ENCODE results near the gene GPR152. TPM values are rescaled to one million over a fixed set of nuclear protein-coding genes. Genes with fewer than 3 reads are reported as not detected.

The GPR152 gene
- total and polyA plus RNA-seq, 4 donors = not detected

DNA sequence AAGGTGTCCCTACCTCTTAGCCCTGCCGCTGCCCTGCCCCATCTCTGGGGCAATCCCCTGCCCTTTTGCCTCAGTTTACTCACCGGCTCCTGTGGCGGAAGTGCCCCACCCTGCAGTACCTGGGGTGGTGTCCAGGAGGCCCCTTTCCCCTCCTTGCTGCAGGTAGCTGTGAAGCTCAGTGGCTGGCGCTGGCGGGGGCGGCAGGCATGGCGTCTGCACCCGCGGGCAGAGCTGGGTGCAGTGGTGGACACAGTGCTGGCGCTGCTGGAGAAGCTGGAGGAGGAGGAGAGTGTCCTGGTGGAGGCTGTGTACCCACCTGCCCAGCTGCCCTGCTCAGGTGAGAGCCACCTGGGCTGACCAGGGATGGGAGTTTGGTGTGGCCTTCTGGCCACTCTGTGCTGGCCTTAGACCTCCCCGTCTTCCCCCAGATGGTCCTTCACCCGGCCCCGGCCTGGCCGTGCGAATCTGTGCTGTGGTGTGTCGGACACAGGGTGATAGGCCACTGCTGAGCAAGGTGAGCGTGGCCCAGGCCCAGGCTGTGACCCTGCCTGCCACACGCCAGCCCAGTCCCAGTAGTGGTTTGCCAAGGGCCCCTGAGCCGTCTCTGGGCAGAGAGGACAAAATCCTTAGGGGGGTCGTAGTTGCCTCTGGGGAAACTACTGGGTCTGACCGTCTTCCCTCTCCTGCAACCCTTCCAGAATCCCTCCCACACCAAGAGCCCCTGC is 33.0 kb downstream of the GPR152 start:
- DNase-seq = no peak
- intact Hi-C loops (cut with DNase I) = no loop called here
- no peak overlapping the region for H3K4me3 ChIP-seq (ENCODE audit: low read length in 2 of 2)
- no peaks in the 10 kb centered on the region for H3K36me3 ChIP-seq (ENCODE audit: control insufficient read depth in 1 of 2, insufficient read depth in 2 of 2, low read length in 1 of 2)
- ATAC-seq (ENCODE audit: low FRiP score) = no peak
- no peaks in the 10 kb centered on the region for H3K4me1 ChIP-seq (ENCODE audit: control insufficient read depth in 1 of 2, insufficient read depth in 2 of 2, low read length in 2 of 2)
- 93 to 95% methylated on average over 20 to 21 of the region's 21 CpGs for WGBS, 2 donors
- H3K9me3 ChIP-seq (ENCODE audit: control insufficient read depth, low read length) = no peaks in the 10 kb centered on the region
- H3K27me3 ChIP-seq (ENCODE audit: control insufficient read depth in 1 of 2, insufficient read depth in 2 of 2, low read length in 1 of 2) = no peaks in the 10 kb centered on the region
- H3K27ac ChIP-seq (ENCODE audit: low read depth in 1 of 2, low read length in 2 of 2) = peak overlapping the region in 1 of 2 donors; percentile 86

DNA sequence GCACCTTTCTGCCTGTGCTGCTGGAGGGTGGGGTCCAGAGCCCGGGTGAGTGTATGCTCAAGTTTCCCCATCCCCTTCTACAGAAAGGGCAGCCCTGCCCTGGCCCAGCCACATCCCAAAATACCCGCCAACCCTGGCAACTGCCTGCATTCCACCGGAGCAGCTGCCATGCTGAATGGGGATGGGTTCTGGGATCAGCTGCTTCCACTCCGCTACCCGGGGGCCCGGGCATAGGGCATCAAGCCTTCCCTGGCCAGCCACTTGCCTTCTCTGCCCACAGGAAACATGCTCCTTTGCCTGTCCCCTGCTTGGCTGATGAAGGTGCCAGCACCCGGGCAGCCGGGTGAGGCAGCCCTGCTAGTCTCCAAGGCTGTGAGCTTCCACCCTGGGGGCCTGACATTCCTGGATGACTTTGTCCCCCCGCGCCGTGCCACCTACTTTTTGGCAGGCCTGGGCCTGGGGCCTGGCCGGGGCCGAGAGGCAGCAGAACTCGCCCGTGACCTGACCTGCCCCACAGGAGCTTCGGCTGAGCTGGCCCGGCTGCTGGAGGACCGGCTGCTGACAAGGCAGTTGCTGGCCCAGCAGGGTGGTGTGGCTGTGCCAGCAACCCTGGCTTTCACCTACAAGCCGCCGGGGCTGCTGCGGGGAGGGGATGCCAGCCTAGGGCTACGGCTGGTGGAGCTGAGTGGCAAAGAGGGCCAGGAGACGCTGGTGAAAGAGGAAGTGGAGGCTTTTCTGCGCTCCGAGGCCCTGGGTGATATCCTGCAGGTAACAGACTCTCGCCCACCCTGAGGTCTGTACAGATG is 33.9 kb downstream of the GPR152 start:
- no peak for DNase-seq
- Histone ChIP-seq H3K36me3 (ENCODE audit: control insufficient read depth in 1 of 2, insufficient read depth in 2 of 2, low read length in 1 of 2) (no peaks in the 10 kb centered on the region), H3K27ac (ENCODE audit: low read depth in 1 of 2, low read length in 2 of 2) (peak overlapping the region in 1 of 2 donors; percentile 54), H3K4me3 (ENCODE audit: low read length in 2 of 2) (no peak overlapping the region), H3K9me3 (ENCODE audit: control insufficient read depth, low read length) (no peaks in the 10 kb centered on the region), H3K4me1 (ENCODE audit: control insufficient read depth in 1 of 2, insufficient read depth in 2 of 2, low read length in 2 of 2) (no peaks in the 10 kb centered on the region), H3K27me3 (ENCODE audit: control insufficient read depth in 1 of 2, insufficient read depth in 2 of 2, low read length in 1 of 2) (no peaks in the 10 kb centered on the region)
- intact Hi-C loops (cut with DNase I) = no loop called here
- ATAC-seq (ENCODE audit: low FRiP score) = no peak
- 8 to 18% methylated on average over 26 of the region's 26 CpGs for WGBS, 2 donors

DNA sequence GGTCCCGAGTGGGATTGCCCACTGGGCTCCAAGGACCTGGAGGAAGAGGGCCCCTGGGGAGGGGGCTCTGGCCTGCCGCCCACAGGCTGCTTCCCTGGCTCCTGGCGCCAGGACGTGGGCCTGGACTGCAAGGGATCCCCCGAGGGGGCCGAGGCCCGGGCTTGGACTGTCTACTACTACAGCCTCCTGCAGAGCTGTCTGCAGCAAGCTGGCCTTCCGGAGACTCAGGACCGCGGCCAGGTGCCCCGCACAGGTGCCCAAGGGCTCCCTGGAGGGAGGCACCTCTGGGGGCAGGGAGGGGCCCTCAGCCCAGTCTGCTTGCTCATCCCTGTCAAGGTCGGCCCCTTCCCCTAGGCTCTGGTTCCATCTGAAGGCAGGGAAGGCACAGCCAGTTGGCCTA is 35.1 kb downstream of the GPR152 start:
- 84 to 85% methylated on average over 12 of the region's 12 CpGs for WGBS, 2 donors
- no peaks in the 10 kb centered on the region for H3K27me3 ChIP-seq (ENCODE audit: control insufficient read depth in 1 of 2, insufficient read depth in 2 of 2, low read length in 1 of 2)
- ATAC-seq (ENCODE audit: low FRiP score) (no peak), DNase-seq (no peak)
- H3K9me3 ChIP-seq (ENCODE audit: control insufficient read depth, low read length) = no peaks in the 10 kb centered on the region
- H3K4me1 ChIP-seq (ENCODE audit: control insufficient read depth in 1 of 2, insufficient read depth in 2 of 2, low read length in 2 of 2) = no peaks in the 10 kb centered on the region
- no peaks in the 10 kb centered on the region for H3K36me3 ChIP-seq (ENCODE audit: control insufficient read depth in 1 of 2, insufficient read depth in 2 of 2, low read length in 1 of 2)
- no peak overlapping the region for H3K4me3 ChIP-seq (ENCODE audit: low read length in 2 of 2)
- intact Hi-C loops (cut with DNase I) = no loop called here
- peak overlapping the region in 1 of 2 donors; percentile 54 for H3K27ac ChIP-seq (ENCODE audit: low read depth in 1 of 2, low read length in 2 of 2)

DNA sequence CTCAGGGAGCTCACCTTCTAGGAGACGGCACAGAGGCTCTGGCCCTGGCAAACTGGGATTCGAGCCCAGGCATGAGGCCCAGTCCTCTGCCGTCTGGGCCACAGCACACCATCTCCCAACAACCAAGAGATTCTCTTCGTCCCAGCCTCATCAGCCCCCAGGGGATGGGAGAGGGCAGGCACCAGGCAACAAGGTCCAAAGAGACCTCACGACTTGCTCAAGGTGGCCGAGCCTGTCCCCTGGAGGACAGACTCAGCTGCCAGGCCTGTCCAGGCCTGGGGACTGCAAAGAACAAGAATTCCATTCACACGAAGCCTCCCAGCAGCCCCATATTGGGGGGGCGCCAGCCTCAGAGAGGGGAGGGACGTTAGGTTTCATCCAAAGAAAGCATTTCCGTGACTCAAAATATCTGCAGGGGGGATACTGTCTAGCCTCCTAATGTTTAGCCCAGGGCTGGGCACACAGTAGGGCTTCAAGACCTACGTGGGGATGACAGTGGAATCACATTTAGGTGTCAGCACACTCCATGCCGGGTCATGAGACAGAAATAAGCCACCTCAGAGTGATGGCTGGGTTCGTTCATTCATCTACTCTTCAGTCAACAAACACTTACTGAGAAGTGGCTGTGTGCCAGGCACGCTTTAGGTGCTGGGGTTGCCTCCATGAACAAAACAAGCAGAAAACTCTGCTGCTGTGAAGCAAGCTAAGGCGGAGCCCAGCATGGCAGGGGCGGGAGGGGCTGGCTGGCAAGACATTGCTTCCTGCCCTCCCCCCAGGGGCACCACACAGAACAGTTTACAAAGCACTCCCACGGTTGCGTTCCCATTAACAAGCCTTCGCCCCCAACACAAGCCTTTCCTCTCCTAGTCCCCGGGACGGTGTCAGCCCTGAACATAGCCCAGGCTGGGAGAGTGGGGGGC is 35.9 kb downstream of the GPR152 start:
- no peak for DNase-seq

DNA sequence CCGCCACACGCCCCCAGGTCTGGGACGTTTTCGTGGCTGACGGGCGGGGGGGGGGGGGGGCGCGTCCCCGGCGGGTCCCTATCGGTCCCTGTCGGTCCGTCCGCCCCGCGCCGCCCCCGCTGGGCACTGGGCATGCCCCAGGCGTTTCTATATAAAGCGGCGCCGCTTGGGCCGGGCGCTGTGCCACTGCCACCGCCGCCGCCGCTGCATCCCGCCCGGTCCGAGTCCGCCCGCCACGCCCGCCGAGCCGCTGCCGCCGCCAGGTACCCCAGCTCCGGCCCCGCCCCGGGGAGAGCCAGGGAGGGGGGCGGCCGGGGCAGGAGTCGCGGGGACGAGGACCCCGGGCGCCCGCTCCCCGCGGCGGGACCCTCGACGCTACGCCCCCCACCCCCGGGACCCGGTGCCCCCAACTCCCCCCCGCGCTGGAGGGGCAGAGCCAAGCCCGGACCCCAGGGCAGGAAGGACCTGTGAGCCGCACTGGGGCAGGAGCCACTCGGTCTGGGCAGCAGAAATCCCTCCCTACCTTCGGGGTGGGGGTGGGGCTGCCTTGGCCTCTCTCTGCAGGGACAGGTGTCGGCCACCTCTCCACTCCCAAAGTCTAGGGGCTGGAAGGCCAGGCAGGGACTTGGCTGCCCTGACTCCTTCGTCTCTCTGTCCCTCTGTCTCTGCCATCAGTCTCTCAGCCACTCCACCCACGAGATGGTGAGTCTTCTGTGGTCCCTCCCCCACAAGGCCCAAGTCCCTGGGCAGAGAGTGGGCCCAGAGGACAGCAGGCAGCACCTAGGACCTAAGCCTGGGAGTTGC is 36.8 kb downstream of the GPR152 start, which contains the start of gene CARNS1:
TSS of gene CARNS1 (plus strand) at position 178 of the 804 bp plus-strand sequence. CDS start at position 700, 522 bp downstream.
- intact Hi-C loops (cut with DNase I) = no loop called here
- no peak for DNase-seq
- Histone ChIP-seq H3K4me3 (ENCODE audit: low read length in 2 of 2) (peak within 1 kb of the TSS; percentile 15 to 50), H3K9me3 (ENCODE audit: control insufficient read depth, low read length) (no peaks in the 10 kb centered on the region), H3K27ac (ENCODE audit: low read depth in 1 of 2, low read length in 2 of 2) (peak within 1 kb of the TSS in 1 of 2 donors; percentile 54), H3K36me3 (ENCODE audit: control insufficient read depth in 1 of 2, insufficient read depth in 2 of 2, low read length in 1 of 2) (no peaks in the 10 kb centered on the region), H3K27me3 (ENCODE audit: control insufficient read depth in 1 of 2, insufficient read depth in 2 of 2, low read length in 1 of 2) (no peaks in the 10 kb centered on the region), H3K4me1 (ENCODE audit: control insufficient read depth in 1 of 2, insufficient read depth in 2 of 2, low read length in 2 of 2) (no peaks in the 10 kb centered on the region)
- ATAC-seq (ENCODE audit: low FRiP score) = no peak
- WGBS, 2 donors = 2 to 3% methylated on average over 49 to 67 of the region's 67 CpGs

More for the DNA sequence above, 35.9 kb downstream of the GPR152 start:
- no peaks in the 10 kb centered on the region for H3K27me3 ChIP-seq (ENCODE audit: control insufficient read depth in 1 of 2, insufficient read depth in 2 of 2, low read length in 1 of 2)
- 11 to 22% methylated on average over 19 to 21 of the region's 21 CpGs for WGBS, 2 donors
- H3K4me3 ChIP-seq (ENCODE audit: low read length in 2 of 2) = no peak overlapping the region
- H3K36me3 ChIP-seq (ENCODE audit: control insufficient read depth in 1 of 2, insufficient read depth in 2 of 2, low read length in 1 of 2) = no peaks in the 10 kb centered on the region
- ATAC-seq (ENCODE audit: low FRiP score) = no peak
- no peaks in the 10 kb centered on the region for H3K4me1 ChIP-seq (ENCODE audit: control insufficient read depth in 1 of 2, insufficient read depth in 2 of 2, low read length in 2 of 2)
- H3K9me3 ChIP-seq (ENCODE audit: control insufficient read depth, low read length) = no peaks in the 10 kb centered on the region
- peak overlapping the region in 1 of 2 donors; percentile 54 for H3K27ac ChIP-seq (ENCODE audit: low read depth in 1 of 2, low read length in 2 of 2)
- intact Hi-C loops (cut with DNase I) = no loop called here

DNA sequence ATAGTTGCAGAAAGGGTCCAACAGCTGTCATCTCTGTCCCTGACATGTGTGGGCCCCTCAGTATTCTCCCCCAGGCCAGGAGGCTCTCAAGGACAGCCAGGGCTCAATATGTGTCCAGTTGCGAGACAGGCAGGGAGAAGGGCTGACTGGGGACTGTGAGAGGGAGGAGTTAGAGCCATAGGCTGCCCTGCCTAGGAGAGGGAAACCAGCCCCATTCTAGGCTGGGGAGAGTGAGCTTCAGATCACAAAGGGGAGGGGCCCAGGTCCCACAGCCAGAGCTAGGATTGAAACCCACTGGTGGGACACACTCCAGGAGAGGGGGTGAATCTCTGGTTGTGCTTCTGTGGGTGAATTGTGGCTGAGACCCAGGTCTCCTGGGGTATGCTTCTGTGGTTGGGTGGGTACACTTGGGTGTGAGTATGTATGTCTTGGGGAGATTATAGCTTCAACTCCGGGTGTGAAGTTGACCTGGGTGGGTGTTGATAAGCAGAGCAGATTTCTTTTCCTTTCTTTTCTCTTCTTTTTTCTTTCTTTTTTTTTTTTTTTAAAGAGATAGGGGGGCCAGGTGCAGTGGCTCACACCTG is 39.2 kb downstream of the GPR152 start:
- H3K27me3 ChIP-seq (ENCODE audit: control insufficient read depth in 1 of 2, insufficient read depth in 2 of 2, low read length in 1 of 2) = no peaks in the 10 kb centered on the region
- intact Hi-C loops (cut with DNase I) = no loop called here
- no peak overlapping the region for H3K27ac ChIP-seq (ENCODE audit: low read depth in 1 of 2, low read length in 2 of 2)
- no peak overlapping the region for H3K4me3 ChIP-seq (ENCODE audit: low read length in 2 of 2)
- DNase-seq (no peak), ATAC-seq (ENCODE audit: low FRiP score) (no peak)
- no peaks in the 10 kb centered on the region for H3K4me1 ChIP-seq (ENCODE audit: control insufficient read depth in 1 of 2, insufficient read depth in 2 of 2, low read length in 2 of 2)
- no peaks in the 10 kb centered on the region for H3K9me3 ChIP-seq (ENCODE audit: control insufficient read depth, low read length)
- 76 to 90% methylated on average over 2 of the region's 2 CpGs for WGBS, 2 donors
- H3K36me3 ChIP-seq (ENCODE audit: control insufficient read depth in 1 of 2, insufficient read depth in 2 of 2, low read length in 1 of 2) = no peaks in the 10 kb centered on the region

DNA sequence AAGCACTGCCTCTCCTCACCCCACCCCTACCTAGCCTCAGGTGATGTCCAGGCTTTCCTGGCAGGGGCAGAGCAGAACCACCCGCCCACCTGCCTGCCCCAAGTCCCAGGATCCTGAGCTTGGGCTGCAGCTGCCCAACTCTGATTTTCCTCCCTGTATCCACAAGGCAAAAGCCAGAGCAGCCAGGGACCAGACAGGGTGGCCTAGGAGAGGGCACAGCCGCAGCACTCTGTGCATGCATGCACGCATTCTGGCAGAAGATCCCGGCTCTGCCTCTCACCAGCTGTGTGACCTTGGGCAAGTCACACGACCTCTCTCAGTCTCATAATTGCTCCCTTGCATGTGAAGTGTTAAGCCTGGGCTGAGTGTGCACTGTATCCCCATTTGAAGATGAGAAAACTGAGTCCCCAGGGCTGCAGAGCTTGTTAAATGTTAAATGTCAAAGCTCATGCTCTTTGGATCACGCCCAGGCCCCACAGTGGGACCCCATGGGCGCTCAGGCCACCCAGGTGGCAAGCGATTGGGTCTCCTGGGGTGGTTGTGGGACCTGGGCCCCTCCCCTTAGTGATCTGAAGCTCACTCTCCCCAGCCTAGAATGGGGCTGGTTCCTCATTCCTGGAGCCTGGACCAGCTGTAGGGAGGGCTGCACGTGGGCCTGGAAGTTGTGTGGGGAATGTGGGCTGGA is 39.9 kb downstream of the GPR152 start:
- Histone ChIP-seq H3K27ac (ENCODE audit: low read depth in 1 of 2, low read length in 2 of 2) (no peak overlapping the region), H3K4me1 (ENCODE audit: control insufficient read depth in 1 of 2, insufficient read depth in 2 of 2, low read length in 2 of 2) (no peaks in the 10 kb centered on the region), H3K9me3 (ENCODE audit: control insufficient read depth, low read length) (no peaks in the 10 kb centered on the region), H3K4me3 (ENCODE audit: low read length in 2 of 2) (no peak overlapping the region), H3K27me3 (ENCODE audit: control insufficient read depth in 1 of 2, insufficient read depth in 2 of 2, low read length in 1 of 2) (no peaks in the 10 kb centered on the region), H3K36me3 (ENCODE audit: control insufficient read depth in 1 of 2, insufficient read depth in 2 of 2, low read length in 1 of 2) (no peaks in the 10 kb centered on the region)
- DNase-seq (no peak), ATAC-seq (ENCODE audit: low FRiP score) (no peak)
- 74 to 80% methylated on average over 9 of the region's 9 CpGs for WGBS, 2 donors
- intact Hi-C loops (cut with DNase I) = no loop called here
